ENCODE measurements around the gene TTC33.

GRCh38 chr5:40511801-40512200, 244.0 kb downstream of the TTC33 start:
- TF ChIP-seq, protein P1, sequence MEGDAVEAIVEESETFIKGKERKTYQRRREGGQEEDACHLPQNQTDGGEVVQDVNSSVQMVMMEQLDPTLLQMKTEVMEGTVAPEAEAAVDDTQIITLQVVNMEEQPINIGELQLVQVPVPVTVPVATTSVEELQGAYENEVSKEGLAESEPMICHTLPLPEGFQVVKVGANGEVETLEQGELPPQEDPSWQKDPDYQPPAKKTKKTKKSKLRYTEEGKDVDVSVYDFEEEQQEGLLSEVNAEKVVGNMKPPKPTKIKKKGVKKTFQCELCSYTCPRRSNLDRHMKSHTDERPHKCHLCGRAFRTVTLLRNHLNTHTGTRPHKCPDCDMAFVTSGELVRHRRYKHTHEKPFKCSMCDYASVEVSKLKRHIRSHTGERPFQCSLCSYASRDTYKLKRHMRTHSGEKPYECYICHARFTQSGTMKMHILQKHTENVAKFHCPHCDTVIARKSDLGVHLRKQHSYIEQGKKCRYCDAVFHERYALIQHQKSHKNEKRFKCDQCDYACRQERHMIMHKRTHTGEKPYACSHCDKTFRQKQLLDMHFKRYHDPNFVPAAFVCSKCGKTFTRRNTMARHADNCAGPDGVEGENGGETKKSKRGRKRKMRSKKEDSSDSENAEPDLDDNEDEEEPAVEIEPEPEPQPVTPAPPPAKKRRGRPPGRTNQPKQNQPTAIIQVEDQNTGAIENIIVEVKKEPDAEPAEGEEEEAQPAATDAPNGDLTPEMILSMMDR (IDR thresholded peaks at IDR 0.05; ENCODE audit: poor library complexity, severe bottlenecking): no peak
- no peak for TF ChIP-seq RAD21 (conservative IDR thresholded peaks at IDR 0.05)
- peak; percentile 23 for TF ChIP-seq POLR2AphosphoS5 (IDR thresholded peaks at IDR 0.05)
- peak; percentile 74 for TF ChIP-seq EP300 (conservative IDR thresholded peaks at IDR 0.05; ENCODE audit: poor library complexity, severe bottlenecking)
- TF ChIP-seq TAF1 (IDR thresholded peaks at IDR 0.05; ENCODE audit: low read depth): no peak
- TF ChIP-seq REST (IDR thresholded peaks at IDR 0.05; ENCODE audit: borderline replicate concordance): no peak
- TF ChIP-seq EZH2 (IDR thresholded peaks at IDR 0.05; ENCODE audit: borderline replicate concordance, insufficient read depth, low read length, poor library complexity, severe bottlenecking): no peak
- TF ChIP-seq MXI1 (conservative IDR thresholded peaks at IDR 0.05; ENCODE audit: poor library complexity, severe bottlenecking): no peak
- TF ChIP-seq SMC3 (conservative IDR thresholded peaks at IDR 0.05; ENCODE audit: poor library complexity): no peak

Measured in neural cell (in vitro differentiated cells).